ENCODE measurements around the gene LRP11. TPM values are rescaled to one million over a fixed set of nuclear protein-coding genes. Genes with fewer than 3 reads are reported as not detected.

Gene LRP11
- total RNA-seq, 1 donor, result 97.2 TPM

- DNase-seq (ENCODE audit: low read depth), result no peak
- TF ChIP-seq CTCF (IDR thresholded peaks at IDR 0.05; ENCODE audit: insufficient read depth, low read depth, low read length), result no peak
Measured at GRCh38 chr6:149769676-149770075, 94.5 kb downstream of the LRP11 start.

More at GRCh38 chr6:149769676-149770075, 94.5 kb downstream of the LRP11 start:
- H3K4me3 ChIP-seq (ENCODE audit: low read depth, low read length), result no peak overlapping the region

Other genes with a start within 250 kb of the LRP11 start
- gene KATNA1, start 215.6 kb downstream of the LRP11 start, total RNA-seq, result 18.0 and 21.6 TPM in 2 replicates
- 20.6 and 25.9 TPM in 2 replicates for gene LATS1, start 146.3 kb downstream of the LRP11 start, total RNA-seq
- 26.4 and 40.6 TPM in 2 replicates for gene NUP43, start 117.8 kb downstream of the LRP11 start, total RNA-seq
- 112 and 126 TPM in 2 replicates for gene PCMT1, start 114.6 kb downstream of the LRP11 start, total RNA-seq
- under 0.01 TPM in 1 of 2 replicates, not detected in the other for gene RAET1E, start 33.8 kb upstream of the LRP11 start, total RNA-seq
- 1.3 TPM in 2 replicates for gene RAET1G, start 58.8 kb upstream of the LRP11 start, total RNA-seq
- 4.5 and 6.9 TPM in 2 replicates for gene ULBP2, start 77.7 kb upstream of the LRP11 start, total RNA-seq
- gene ULBP1, start 99.6 kb upstream of the LRP11 start, total RNA-seq, result 0.43 and 1.6 TPM in 2 replicates
- gene RAET1L, start 161.2 kb upstream of the LRP11 start, total RNA-seq, result not detected in 2 replicates
- gene ULBP3, start 204.8 kb upstream of the LRP11 start, total RNA-seq, result 14.2 and 17.3 TPM in 2 replicates